Kidney tubule cell (primary cell): ENCODE data around the gene VPS25.

Source experiments
- DNase-seq: peaks from one replicate; pipeline ENCODE4 v3.0.0-alpha.2; 2018; ENCODE audit warnings: low spot score

Gene VPS25

DNA sequence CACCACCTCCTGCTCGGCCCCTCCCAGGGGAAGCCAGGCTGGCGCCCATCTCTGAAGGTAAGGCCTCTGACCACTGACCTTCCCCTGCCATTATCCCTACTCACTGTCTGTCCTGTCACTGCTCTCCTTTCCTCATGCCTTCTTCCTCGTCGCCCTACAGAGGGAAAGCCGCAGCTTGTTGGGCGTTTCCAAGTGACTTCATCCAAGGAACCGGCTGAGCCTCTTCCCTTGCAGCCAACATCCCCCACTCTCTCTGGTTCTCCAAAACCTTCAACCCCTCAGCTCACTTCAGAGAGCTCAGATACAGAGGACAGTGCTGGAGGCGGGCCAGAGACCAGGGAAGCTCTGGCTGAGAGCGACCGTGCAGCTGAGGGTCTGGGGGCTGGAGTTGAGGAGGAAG is 22.2 kb downstream of the VPS25 start:
- peak; percentile 33 for DNase-seq

DNA sequence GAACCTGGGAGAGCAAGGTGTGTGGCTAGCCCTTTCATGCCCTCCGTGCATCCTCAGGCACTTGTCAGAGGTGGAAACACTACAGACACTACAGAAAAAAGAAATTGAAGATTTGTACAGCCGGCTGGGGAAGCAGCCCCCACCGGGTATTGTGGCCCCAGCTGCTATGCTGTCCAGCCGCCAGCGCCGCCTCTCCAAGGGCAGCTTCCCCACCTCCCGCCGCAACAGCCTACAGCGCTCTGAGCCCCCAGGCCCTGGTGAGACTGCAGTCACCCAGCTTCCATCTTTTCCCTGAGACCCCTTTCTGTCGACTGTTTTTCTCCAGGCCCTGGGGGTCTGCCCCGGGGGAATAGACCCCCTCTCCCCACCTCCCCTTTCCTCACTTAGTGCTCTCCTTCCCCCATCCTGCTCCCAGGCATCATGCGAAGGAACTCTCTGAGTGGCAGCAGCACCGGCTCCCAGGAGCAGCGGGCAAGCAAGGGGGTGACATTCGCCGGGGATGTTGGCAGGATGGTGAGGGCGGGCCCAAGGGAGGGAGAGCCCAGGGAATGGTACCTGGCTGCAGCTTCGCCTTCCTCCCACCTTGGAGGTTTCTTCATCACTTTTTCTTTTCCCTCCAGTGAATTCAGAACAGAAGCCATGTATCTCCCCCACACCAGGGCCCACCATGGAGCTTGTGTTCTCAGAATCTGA is 23.0 kb downstream of the VPS25 start:
- no peak for DNase-seq

DNA sequence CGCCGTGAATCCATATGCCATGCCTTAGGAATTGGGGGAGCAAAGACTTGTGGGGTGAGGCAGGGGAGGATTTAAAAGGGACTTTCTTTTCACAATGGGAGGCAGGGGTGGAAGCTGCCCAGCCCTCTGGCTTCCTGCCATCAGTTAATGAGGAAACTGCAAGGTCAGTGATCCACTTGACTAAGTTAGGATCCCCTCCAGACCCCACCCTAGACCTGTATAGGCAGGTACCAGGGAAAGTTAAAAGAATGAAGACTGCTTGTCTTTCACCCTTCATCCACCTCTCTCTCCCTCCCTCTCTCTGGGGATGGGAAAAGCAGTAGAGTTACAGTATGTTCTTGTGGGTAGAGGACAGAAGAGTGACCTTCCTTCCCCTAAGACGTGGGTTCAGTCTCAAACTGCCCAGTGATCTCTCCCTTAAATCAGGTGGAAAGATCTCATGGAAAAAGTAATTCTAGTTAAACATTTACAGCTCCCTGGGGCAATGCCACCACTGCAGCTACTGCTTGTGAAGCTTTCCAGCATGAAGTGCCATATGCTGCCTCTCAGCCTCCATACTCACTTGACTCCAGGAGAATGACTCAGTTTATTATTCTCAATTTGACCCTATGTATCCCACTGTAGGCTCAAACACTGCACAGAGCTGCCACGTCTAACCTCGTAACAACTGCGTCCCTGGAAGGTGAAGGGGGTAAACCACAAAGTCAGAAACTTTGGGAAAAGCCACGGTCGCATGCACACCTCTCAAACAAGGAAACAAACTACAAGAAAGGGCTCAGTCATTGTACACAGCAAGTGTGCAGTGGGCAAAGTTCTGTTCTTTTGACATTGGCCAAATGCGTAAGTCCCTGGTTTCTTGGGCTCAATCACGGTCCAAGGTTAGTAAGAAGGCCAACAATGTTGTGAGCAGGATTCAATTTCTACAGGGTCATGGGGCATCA is 24.1 kb downstream of the VPS25 start:
- peak; percentile 88 for DNase-seq

DNA sequence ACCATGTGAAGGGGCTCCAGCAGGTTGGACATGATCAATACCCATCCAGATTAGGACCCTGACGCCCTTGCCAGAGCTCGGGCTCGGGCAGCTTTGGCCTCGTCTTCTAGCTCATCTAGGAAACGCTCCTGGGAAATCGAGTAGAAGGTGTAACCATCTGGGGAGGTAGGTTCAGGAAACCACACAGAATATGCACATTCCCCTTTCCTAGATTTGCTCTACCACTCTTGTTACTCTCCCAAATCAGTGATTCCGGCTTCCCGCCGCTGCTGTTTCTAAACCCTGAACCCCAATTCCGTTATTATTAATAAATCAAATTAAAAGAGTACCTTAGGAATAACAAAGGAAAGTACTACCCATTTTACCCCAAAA is 24.7 kb downstream of the VPS25 start:
- peak; percentile 12 for DNase-seq

DNA sequence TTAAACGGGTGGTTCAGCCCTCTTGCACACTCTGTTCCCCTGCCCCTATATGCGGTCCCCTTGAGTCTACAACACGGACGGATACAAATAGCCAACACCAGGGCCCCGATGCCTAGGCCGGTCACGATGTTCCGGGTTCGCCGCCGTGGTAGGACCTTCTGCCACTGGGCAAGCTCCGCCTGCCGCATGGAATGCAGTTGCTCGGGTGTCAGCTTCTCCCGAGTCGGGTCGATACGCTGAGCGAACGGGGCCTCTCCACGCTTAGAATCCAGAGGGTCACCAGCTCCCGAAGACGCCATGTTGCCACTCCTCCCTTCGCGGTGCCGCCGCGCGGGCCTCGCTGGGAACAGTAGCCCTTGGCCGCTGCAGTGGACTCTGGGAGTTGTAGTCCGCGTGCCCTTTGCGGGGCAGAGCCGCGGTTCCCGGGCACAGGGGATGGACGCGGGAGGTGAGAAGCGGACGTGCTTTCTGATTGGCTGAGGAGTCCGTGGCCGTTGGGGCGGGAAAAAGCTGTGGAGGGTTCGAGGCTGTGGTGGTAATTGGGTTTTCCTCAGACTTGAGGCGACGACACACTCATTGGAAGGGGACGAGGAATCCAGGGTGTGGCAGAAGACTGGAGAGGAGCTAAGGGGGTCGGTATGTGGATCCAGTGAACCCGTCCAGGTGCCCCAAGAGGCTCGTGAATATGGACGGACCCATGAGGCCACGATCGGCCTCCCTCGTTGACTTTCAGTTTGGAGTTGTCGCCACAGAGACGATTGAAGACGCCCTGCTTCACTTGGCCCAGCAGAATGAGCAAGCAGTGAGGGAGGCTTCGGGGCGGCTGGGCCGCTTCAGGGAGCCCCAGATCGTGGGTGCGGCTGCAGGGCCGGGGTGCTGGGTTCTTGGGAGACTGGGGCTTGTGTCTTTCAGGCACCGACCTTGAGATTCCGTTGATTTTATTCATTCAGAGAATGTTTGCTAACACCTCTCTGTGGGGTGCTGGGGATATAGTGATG is 25.4 kb downstream of the VPS25 start, which contains the start of the genes CNTD1 and COA3:
Gene CNTD1, plus strand, starts transcription at position 479 of the 998 bp plus-strand sequence. Its CDS starts 207 bp downstream, at position 686.
Gene COA3, minus strand, starts transcription at position 322 of the 998 bp plus-strand sequence. Its CDS starts 23 bp downstream, at position 299.
- peak; percentile 85 for DNase-seq

DNA sequence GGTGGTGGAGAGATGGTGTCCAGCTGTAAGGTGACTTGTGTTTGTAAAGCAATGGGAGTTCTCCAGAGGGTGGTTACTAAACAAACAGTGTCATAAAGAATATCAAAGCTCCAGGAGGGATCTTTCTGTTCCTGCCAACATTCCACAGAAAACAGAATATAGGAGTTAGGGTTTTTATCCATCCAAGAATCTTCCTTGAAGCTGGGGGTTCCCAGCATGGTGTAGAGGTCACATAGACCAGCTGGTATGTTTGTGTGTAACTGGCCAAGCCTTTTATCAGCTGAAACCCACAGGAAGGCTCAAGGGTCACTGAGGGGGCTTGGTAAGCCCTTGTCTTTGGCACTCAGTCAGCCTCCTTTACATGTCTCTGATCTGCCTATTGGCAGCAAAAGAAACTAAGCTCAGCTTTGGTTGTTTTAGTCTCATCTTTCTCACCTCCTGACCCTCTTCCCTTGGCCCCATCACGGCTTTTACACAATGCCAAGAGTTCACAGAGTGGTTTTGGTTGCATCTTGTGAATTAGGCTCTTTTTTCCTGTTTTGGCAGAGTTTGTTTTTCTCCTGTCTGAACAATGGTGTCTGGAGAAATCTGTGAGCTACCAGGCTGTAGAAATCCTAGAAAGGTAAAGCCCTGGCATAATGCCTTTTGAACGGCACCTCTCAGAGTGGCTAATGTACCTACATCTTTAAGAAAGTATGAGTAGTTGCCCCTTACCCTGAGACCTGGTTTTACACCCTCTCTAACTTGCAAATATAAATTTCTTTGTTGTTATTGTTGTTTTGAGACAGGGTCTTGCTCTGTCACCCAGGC is 30.0 kb downstream of the VPS25 start:
- no peak for DNase-seq

DNA sequence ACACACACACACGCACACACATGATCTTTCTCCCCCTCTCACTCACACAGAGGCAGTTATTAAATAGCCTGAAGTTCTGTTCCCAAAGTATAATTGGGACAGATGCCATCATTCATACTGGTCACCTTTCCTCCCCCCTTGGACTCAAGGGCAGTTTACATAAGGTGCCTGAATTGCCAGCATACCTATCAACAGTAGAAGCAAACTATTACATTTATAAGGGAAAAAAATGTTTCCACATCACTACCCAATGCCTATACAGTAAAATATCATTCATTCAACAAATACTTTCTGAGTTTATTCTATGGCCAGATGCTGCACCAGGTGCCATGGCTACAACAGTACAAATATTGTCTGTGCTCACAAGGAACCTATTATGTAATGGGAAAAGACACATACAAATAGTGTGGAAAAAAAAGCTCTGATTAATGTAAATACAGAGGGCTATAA is 31.7 kb downstream of the VPS25 start:
- DNase-seq, result no peak

DNA sequence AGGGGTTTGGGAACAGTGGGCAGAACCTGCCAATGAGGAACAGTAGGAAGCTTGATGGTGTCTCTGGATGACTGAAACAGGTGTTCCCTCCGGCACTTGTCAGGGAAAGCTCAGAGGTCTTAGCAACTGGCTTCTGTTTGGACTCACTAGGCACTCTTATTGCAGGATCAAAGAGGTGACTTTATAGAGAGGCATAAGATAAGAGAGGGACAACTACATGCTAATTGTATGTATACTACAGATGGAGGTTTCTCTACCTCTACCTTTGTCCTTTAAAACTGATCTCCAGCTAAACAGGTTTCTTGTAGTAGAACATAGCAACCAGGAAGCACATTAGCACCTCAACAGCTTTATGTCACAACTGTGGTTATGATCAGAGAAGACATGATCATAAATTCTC is 33.0 kb downstream of the VPS25 start:
- no peak for DNase-seq

DNA sequence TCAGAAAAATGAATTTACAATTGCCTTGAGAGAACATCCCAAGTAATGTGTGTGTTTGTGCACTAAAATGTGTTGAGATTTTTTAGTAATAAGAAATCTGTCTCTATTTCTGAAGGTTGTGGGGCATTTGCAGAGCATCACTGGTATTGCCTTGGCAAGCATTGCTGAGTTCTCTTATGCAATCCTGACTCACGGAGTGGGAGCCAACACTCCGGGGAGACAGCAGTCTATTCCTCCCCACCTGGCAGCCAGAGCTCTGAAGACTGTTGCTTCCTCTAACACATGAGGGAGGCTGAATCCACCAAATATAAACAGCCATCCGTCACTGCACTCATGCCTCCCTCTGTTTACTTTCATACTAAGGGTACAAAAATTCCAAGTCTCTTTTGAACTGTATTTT is 36.0 kb downstream of the VPS25 start:
- peak; percentile 43 for DNase-seq

DNA sequence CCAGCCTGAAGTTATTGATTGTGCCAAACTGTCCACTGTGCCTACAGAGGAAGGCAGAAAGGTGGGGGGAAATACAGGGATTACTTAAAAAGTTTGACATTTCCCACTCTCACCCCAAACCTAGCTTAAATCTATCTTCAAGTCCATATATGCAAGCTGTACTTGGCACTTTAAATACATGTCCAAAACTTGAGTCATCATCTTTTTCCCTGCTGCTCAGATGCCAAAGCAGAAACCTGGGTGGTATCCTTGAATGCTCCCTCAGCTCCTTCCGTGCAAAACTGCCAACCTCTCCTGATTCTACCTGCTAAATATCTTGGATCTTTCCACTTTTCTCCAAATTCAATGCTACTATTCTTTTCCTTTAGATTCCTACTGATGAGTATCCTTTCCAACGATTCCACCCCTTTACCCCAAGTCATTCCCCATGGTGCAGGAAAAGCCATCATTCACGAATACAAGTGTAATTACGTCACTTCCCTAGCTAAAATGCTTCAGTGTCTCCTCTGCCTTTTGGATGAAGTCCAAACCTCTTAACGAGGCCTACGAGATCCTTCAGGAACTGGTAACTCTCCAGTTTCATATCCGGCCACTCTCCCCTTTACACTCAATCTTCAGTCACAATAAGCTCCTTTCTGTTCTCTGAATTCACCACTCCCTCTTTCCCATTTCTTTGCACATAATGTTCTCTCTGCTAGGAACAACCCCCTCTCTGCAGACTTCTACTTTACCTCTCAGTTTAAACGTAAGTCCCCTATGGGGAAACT is 41.6 kb downstream of the VPS25 start:
- peak; percentile 64 for DNase-seq

DNA sequence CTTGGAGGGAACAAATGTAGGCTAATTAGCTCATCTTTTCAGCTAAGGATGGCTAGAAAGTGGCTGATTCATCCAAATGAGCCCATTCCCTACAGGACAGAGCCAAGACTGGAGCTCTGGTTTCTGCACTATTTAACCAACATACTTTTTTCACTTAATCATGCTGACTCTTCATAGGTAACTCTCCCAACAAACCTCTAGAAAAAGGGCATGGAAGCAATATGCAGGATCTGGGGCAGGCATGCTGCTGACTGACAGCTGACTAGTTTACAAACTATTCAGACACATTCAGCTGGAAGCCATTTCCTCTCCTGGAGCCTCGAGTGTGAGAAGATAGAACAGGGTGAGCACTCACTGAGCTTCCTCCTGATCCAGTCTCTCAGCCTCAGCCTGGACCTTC is 44.6 kb downstream of the VPS25 start:
- peak; percentile 94 for DNase-seq

DNA sequence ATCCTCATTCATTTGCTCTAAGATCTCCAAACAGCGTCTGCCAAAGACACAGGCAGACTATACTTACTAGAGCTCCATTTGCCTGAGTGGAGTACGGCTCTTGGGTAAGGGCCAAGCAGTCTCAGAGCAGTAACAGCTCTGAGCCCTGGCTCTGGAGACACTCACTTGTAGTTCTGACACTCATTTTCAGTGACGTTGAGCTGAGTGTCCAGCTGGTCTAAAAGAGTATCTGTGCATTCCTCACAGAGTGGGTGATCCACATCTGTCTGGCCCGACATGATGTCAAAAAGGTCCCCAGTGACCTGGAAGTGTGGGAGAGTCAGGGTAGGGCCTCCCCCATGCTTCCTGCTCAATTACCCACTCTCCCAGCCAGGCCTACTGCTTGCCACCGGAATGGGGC is 45.1 kb downstream of the VPS25 start:
- no peak for DNase-seq

DNA sequence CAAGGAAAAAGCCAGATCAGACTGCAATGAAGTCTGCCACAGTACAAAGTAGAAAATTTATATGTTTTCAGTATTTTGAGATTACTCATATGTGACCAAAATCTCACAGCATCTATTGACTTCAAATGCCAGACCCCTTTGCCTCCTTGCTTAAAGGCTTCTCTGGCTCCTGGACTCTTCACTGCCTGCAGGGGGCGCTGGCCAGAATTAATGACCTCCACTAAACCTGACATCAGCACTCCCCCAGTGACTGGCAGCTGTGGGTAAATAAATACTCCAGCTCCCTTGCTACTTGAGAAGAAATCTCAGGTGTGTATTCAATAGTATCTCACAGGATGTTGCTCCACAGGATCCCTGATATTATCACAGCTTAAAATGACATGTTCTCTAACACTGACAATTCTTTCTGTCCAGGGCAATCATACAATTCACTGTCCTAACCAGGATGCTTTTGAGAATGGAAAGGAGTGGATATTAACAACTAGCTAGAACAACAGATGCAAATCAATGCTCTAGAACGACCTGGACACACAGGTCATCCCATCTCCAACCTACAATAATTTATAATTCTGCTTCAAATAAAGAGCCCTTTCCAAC is 46.8 kb downstream of the VPS25 start:
- DNase-seq, result peak; percentile 75

DNA sequence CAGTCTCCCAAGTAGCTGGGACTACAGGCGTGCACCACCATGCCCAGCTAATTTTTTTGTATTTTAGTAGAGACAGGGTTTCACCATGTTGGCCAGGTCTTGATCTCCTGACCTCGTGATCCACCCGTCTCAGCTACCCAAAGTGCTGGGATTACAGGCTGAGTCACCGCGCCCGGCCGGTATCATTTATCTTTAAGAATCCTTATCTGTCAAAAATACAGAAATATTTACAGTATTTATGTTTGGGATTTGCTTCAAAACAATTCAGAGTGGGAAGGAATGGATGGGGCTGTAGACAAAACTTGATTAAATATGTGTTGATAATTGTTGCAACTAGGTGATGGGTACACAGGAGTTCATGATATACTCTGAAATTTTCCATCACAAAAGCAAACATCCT is 47.9 kb downstream of the VPS25 start:
- no peak for DNase-seq

DNA sequence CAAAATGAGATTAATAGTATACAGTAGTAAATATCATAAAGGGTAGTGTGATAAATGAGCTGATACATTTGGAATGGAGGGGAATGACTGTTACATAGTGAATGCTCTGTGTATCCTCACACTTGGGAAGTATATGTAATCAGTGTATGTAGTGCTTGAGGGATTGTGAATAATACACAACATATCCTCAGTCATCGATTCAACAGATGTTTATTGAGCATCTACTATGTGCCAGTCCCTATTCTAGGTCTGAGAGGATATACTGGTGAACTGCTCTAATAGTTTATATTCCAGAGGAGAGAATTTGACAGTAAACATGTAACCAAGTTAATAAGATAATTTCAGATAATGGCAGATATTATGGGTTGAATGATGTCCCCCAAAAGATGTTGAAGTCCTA is 54.2 kb downstream of the VPS25 start:
- DNase-seq, result no peak
